Omental fat pad (tissue), 4 donors: ENCODE data around the gene F7. TPM values are rescaled to one million over a fixed set of nuclear protein-coding genes. Genes with fewer than 3 reads are reported as not detected.

Source experiments
- ATAC-seq: fragments of 150-250 bp; one replicate; pipeline ENCODE4 v1.9.1; 2016; ENCODE audit warnings: mild to moderate bottlenecking, moderate library complexity; ENCODE audit not compliant: low FRiP score
- DNase-seq: peaks from one replicate; pipeline ENCODE4 v3.0.0-alpha.2; 2019; ENCODE audit warnings: low spot score
- small RNA-seq: library from RNA; depleted of rRNA; stranded (forward); fragments of <200 nt; gene quantifications from one replicate; pipeline ENCODE3, GENCODE V24; 2016
- total RNA-seq, 4 donors: library from RNA; depleted of rRNA; stranded (reverse); fragments of >200 nt; gene quantifications; one replicate each; pipeline ENCODE4 v1.1.0, GENCODE V29; 2016
- TF ChIP-seq, protein P1 (sequence below), 3 donors: fragments of 450-650 bp; IDR thresholded peaks; one replicate each; pipeline ENCODE4 v1.5.1; 2016 to 2017; ENCODE audit warnings: antibody characterized with exemption in 3 of 3, mild to moderate bottlenecking in 3 of 3, moderate library complexity in 2 of 3

F7 gene
- total RNA-seq, 4 donors from 2014 or later = 0.24 to 0.74 TPM; not detected in 2

DNA sequence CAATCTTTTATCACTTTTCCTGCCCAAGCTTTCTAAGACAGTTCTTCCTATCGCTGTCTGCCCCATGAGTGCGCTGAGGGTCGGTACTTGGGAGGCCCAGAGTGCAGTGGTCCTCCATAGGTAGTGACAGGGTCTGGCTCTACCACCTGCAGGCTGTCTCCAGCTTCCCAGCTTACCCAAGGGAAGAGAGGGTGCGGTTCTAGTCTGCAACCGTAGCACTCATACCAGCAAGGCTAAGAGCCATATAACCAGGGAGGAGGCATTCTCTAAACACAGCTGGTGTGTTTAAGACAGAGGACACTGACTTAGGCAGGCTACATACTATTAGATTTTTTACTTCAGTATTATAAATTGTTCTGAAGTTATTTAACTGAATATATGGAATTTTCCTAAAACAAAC, 61.1 kb downstream of the F7 start:
- ATAC-seq (no peak), DNase-seq (no peak)
- TF ChIP-seq, protein P1, sequence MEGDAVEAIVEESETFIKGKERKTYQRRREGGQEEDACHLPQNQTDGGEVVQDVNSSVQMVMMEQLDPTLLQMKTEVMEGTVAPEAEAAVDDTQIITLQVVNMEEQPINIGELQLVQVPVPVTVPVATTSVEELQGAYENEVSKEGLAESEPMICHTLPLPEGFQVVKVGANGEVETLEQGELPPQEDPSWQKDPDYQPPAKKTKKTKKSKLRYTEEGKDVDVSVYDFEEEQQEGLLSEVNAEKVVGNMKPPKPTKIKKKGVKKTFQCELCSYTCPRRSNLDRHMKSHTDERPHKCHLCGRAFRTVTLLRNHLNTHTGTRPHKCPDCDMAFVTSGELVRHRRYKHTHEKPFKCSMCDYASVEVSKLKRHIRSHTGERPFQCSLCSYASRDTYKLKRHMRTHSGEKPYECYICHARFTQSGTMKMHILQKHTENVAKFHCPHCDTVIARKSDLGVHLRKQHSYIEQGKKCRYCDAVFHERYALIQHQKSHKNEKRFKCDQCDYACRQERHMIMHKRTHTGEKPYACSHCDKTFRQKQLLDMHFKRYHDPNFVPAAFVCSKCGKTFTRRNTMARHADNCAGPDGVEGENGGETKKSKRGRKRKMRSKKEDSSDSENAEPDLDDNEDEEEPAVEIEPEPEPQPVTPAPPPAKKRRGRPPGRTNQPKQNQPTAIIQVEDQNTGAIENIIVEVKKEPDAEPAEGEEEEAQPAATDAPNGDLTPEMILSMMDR (IDR thresholded peaks at IDR 0.05) = no peak

DNA sequence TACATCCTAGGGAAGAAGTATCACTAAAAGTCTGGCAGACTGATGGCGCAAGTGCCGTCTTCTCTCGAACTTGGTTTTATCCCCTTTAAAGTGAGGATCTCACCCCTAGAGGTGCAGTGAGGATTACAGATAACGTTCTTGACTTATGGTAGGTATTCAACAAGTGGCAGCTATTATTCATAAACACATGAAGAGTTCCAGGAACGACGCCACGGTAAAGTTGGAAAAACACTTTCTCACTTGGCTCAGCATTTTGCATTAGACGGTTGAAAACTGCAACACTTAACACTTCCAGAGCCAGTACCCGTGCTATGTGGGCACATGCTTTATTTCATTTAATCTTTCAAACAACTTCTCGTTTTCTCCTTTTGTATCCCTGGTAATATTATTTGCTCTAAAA, 61.6 kb downstream of the F7 start:
- TF ChIP-seq, protein P1 (IDR thresholded peaks at IDR 0.05) = no peak
- ATAC-seq (no peak), DNase-seq (no peak)

DNA sequence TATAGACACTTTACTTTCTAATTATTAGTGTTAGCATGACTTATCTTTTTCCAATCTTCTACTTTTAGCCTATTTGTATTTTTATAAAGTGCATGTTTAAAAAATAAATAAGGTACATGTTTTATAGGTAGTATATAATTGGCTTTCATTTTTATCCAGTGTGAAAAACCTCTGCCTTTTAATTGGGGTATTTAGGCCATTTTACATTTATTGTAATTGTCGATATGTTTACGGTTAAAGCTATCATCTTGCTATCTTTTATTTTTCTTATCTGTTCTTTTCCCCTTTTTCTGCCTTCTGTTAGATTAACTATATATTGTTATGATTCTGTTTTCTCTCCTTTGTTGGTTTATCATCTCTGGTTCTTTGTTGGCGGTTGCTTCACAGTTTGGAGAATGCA, 62.0 kb downstream of the F7 start:
- ATAC-seq = no peak
- no peak for DNase-seq
- TF ChIP-seq, protein P1 (IDR thresholded peaks at IDR 0.05) = no peak

DNA sequence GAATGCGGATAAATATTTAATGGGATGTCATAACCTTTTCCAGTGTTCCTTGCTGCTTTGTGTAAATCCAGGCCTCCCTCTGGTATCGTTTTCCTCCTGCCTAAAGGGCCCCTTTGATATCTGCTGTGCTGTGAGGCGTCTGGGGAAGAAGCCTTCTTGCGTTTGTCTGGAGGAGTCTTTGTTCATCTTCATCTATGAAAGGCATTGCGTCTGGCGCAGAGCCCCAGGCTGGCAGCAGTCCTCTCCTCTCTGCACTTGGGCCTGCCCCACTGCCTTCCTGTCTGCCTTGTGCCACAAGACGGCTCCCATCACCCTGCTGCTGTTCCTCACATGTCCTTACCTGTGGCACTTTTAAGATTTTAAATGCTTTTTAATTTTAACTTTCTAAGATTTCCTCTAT, 62.6 kb downstream of the F7 start:
- no peak for ATAC-seq
- DNase-seq = no peak
- TF ChIP-seq, protein P1 (IDR thresholded peaks at IDR 0.05) = no peak

DNA sequence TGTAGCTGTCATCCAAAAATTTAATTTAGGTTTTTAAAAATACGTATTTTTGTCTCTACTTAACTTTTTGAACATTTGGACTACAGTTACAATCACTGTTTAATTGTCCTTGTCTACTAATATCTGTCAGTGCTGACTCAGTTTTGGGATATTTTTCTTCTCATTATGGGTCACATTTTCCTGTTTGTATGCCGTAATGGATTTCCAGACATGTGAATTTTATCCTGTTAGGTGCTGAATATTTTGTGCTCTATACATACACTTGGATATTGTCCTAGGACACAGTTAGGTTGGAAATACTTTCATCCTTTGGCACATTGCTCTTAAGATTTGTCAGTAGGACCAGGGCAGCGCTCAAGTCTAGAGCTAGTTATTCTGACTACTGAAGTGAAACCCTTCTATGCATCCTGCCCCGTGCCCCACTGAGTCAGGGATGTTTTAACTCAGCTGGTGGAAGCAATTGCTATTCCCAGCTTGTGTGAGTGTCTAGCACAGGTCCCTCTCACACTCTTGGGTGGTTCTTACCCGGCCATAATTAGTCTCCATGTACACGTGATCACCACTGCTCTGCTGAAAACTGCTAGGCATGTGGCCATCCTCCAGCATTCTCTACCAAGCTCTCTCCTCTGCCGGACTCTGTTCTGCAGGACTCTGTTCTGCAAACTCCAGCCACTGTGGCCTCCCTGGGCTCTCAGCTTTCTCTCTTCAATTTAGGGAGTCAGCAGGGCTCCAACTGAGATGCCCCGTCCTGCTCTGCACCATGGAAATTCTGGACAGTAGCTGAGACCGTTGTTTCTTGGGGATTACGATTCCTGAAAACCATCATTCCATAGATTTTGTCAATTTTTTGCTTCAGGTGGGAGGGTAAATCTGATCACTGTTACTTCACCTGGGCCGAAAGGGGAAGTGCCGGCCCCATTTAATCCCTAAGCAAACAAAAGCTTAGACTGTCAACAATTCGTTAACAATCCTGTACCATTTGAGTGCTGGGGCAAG, 64.0 kb downstream of the F7 start:
- ATAC-seq (no peak), DNase-seq (no peak)
- TF ChIP-seq, protein P1 (IDR thresholded peaks at IDR 0.05) = no peak

Small RNAs within 50 kb of the gene (small RNA-seq; reads per million reads assigned to genes)
- gene AL137002.1 = not detected

Other genes with a start within 250 kb of the F7 start
- gene MCF2L, start 136.6 kb upstream of the F7 start, total RNA-seq = 100 to 1,000 TPM in 1 of 4 donors, 10 to 100 TPM in 3; 12.8 to 169 (median 41.5) TPM
- gene F10, start 17.0 kb downstream of the F7 start, total RNA-seq = 10 to 100 TPM; 10.8 to 51.1 (median 13.6) TPM
- gene PROZ, start 52.9 kb downstream of the F7 start, total RNA-seq = not detected
- 10 to 100 TPM; 44.8 to 45.8 (median 44.8) TPM for gene PCID2, start 102.9 kb downstream of the F7 start, total RNA-seq
- 100 to 1,000 TPM in 1 of 4 donors, 10 to 100 TPM in 3; 70.8 to 145 (median 86.8) TPM for gene CUL4A, start 103.8 kb downstream of the F7 start, total RNA-seq
- 100 to 1,000 TPM in 2 of 4 donors, 10 to 100 TPM in 2; 91.0 to 132 (median 106) TPM for gene LAMP1, start 191.4 kb downstream of the F7 start, total RNA-seq